Measurements from ENCODE around the gene SCAPER. TPM values are rescaled to one million over a fixed set of nuclear protein-coding genes. Genes with fewer than 3 reads are reported as not detected.

The SCAPER gene
- total RNA-seq, 1 experiment from 2014 or later, result 7.4 TPM

- Histone ChIP-seq H4K20me1 (ENCODE audit: control insufficient read depth, insufficient read depth, insufficient read length) (no peaks in the 10 kb centered on the region), H2BK15ac (ENCODE audit: low read depth, low read length) (no peak overlapping the region), H3K23me2 (ENCODE audit: insufficient read length, low read depth, low read length, poor library complexity, severe bottlenecking) (peaks cover 13% of the 10 kb centered on the region), H3K79me2 (ENCODE audit: insufficient read depth, low read length) (no peaks in the 10 kb centered on the region), H3K9me3 (ENCODE audit: control insufficient read depth, low read depth, low read length) (no peaks in the 10 kb centered on the region), H3K14ac (ENCODE audit: insufficient read depth, low read length) (no peak overlapping the region), H3K9ac (ENCODE audit: extremely low read depth, insufficient read length, low read length) (no peak overlapping the region), H4K8ac (replicated peaks; ENCODE audit: insufficient read length, low read depth, low read length) (no peak overlapping the region), H4K5ac (ENCODE audit: insufficient read length, low read depth, low read length) (no peak overlapping the region), H3K4me1 (ENCODE audit: insufficient read depth, low read length) (peaks cover 3% of the 10 kb centered on the region; the same call in 1 of the 2 replicates), H2BK20ac (ENCODE audit: low read depth, low read length, poor library complexity, severe bottlenecking) (no peak overlapping the region), H2BK12ac (ENCODE audit: insufficient read length, low read depth, low read length) (no peak overlapping the region), H3K18ac (ENCODE audit: insufficient read length, low read depth, low read length) (no peak overlapping the region), H4K91ac (ENCODE audit: insufficient read length, low read depth, low read length) (no peak overlapping the region), H3K4ac (ENCODE audit: low read depth, low read length) (no peak overlapping the region), H3T11ph (ENCODE audit: low read length) (no peak overlapping the region), H2AFZ (ENCODE audit: low read length) (no peak overlapping the region), H3K56ac (ENCODE audit: insufficient read length, low read depth, low read length) (no peak overlapping the region), H3K23ac (ENCODE audit: insufficient read length, low read depth, low read length) (no peak overlapping the region), H2BK120ac (ENCODE audit: low read depth, low read length, poor library complexity, severe bottlenecking) (no peak overlapping the region), H3K4me2 (ENCODE audit: insufficient read depth, insufficient read length, low read length) (peak overlapping the region; percentile 51), H3K27ac (ENCODE audit: insufficient read length, low read depth, low read length) (no peak overlapping the region), H2AK5ac (ENCODE audit: insufficient read length, low read length) (no peak overlapping the region), H2BK5ac (ENCODE audit: insufficient read length, low read length) (no peak overlapping the region), H3K27me3 (ENCODE audit: insufficient read depth, low read length) (peaks cover 80% of the 10 kb centered on the region), H3K79me1 (ENCODE audit: insufficient read depth, low read depth, low read length, poor library complexity, severe bottlenecking) (no peaks in the 10 kb centered on the region)
- TF ChIP-seq CTCF (conservative IDR thresholded peaks at IDR 0.05), result no peak
- DNase-seq, result peak; percentile 47
- Mint-ChIP-seq H3K27ac (no peak overlapping the region), H3K9me3 (peaks cover 6 to 23% of the 10 kb centered on the region in 2 experiments; a peak in 4 of 5 replicates), H3K4me1 (peaks cover 27 to 54% of the 10 kb centered on the region in 2 experiments), H3K36me3 (ENCODE audit: insufficient read depth in 1 of 3, low read depth in 3 of 3) (peaks cover 0 to 2% (median 0%) of the 10 kb centered on the region in 3 experiments; a peak in 1 of 7 replicates), H3K27me3 (ENCODE audit: low read depth) (peaks cover 98% of the 10 kb centered on the region), H3K4me3 (peak overlapping the region; percentile 39 to 88)
- no CpG with 5 or more reads among the region's 53 CpGs for WGBS (ENCODE audit: extremely low coverage, insufficient read length, low lambda C conversion rate)
Measured at GRCh38 chr15:76340198-76340802, 564.8 kb downstream of the SCAPER start.

Measured in H9 (cell line).